ENCODE data around the gene TTC9.

- TF ChIP-seq CTCF (IDR thresholded peaks at IDR 0.05; ENCODE audit: insufficient read depth, low read length, poor library complexity, severe bottlenecking), result no peak
- TF ChIP-seq EZH2phosphoT487 (conservative IDR thresholded peaks at IDR 0.05; ENCODE audit: low read length), result no peak
Observed at GRCh38 chr14:70624972-70625371, 16.7 kb upstream of the TTC9 start.
